Duodenal mucosa (tissue), 2 donors: ENCODE data around the gene EGR2.

Source experiments
- H3K27ac ChIP-seq: one replicate; pipeline ENCODE4 v1.7.0; 2013; ENCODE audit warnings: low read depth, low read length
- H3K27me3 ChIP-seq, 2 donors: one replicate each; pipeline ENCODE4 v1.7.0; 2013; ENCODE audit warnings: low read length in 2 of 2, control low read depth in 1 of 2; ENCODE audit not compliant: insufficient read depth in 2 of 2, control insufficient read depth in 1 of 2
- H3K36me3 ChIP-seq, 2 donors: one replicate each; pipeline ENCODE4 v1.7.0; 2013; ENCODE audit warnings: low read length in 2 of 2, control low read depth in 1 of 2; ENCODE audit not compliant: insufficient read depth in 2 of 2, control insufficient read depth in 1 of 2
- H3K4me1 ChIP-seq, 2 donors: one replicate each; pipeline ENCODE4 v1.7.0; 2013; ENCODE audit warnings: low read length in 2 of 2, control low read depth in 1 of 2; ENCODE audit not compliant: insufficient read depth in 2 of 2, control insufficient read depth in 1 of 2
- H3K4me3 ChIP-seq, 2 donors: one replicate each; pipeline ENCODE4 v1.7.0; 2013; ENCODE audit warnings: low read length in 2 of 2, low read depth in 1 of 2
- H3K9ac ChIP-seq, 2 donors: one replicate each; pipeline ENCODE4 v1.7.0; 2013; ENCODE audit warnings: low read length in 2 of 2, low read depth in 1 of 2
- H3K9me3 ChIP-seq, 2 donors: one replicate each; pipeline ENCODE4 v1.7.0; 2013; ENCODE audit warnings: low read length in 2 of 2, control low read depth in 1 of 2; ENCODE audit not compliant: control insufficient read depth in 1 of 2

Gene EGR2

GRCh38 chr10:62779487-62780248 lies 36.5 kb downstream of the EGR2 start:
- Histone ChIP-seq H3K4me3 (no peak overlapping the region), H3K27ac (no peak overlapping the region), H3K36me3 (no peaks in the 10 kb centered on the region), H3K9me3 (no peaks in the 10 kb centered on the region), H3K27me3 (no peaks in the 10 kb centered on the region), H3K9ac (no peak overlapping the region), H3K4me1 (no peaks in the 10 kb centered on the region)

GRCh38 chr10:62778125-62778524 lies 38.0 kb downstream of the EGR2 start:
- no peak overlapping the region for H3K9ac ChIP-seq
- H3K4me3 ChIP-seq, result no peak overlapping the region
- no peak overlapping the region for H3K27ac ChIP-seq
- H3K4me1 ChIP-seq, result no peaks in the 10 kb centered on the region
- H3K36me3 ChIP-seq, result no peaks in the 10 kb centered on the region
- no peaks in the 10 kb centered on the region for H3K9me3 ChIP-seq
- no peaks in the 10 kb centered on the region for H3K27me3 ChIP-seq

GRCh38 chr10:62772186-62772974 lies 43.8 kb downstream of the EGR2 start:
- H3K9me3 ChIP-seq, result no peaks in the 10 kb centered on the region
- no peak overlapping the region for H3K27ac ChIP-seq
- H3K27me3 ChIP-seq, result no peaks in the 10 kb centered on the region
- H3K36me3 ChIP-seq, result no peaks in the 10 kb centered on the region
- no peak overlapping the region for H3K4me3 ChIP-seq
- no peaks in the 10 kb centered on the region for H3K4me1 ChIP-seq
- H3K9ac ChIP-seq, result no peak overlapping the region

GRCh38 chr10:62769574-62770242 lies 46.5 kb downstream of the EGR2 start:
- Histone ChIP-seq H3K4me3 (no peak overlapping the region), H3K27me3 (no peaks in the 10 kb centered on the region), H3K36me3 (no peaks in the 10 kb centered on the region), H3K27ac (no peak overlapping the region), H3K9me3 (no peaks in the 10 kb centered on the region), H3K4me1 (peaks cover 0 to 8% of the 10 kb centered on the region in 2 donors), H3K9ac (no peak overlapping the region)

- Histone ChIP-seq H3K9me3 (no peaks in the 10 kb centered on the region), H3K27me3 (no peaks in the 10 kb centered on the region), H3K36me3 (no peaks in the 10 kb centered on the region), H3K27ac (no peak overlapping the region), H3K9ac (no peak overlapping the region), H3K4me3 (no peak overlapping the region), H3K4me1 (peaks cover 0 to 8% of the 10 kb centered on the region in 2 donors)
Observed at GRCh38 chr10:62766386-62766785, 49.8 kb downstream of the EGR2 start.

- H3K4me1 ChIP-seq, result peaks cover 0 to 8% of the 10 kb centered on the region in 2 donors
Observed at GRCh38 chr10:62765726-62766125, 50.4 kb downstream of the EGR2 start.

GRCh38 chr10:62764011-62764410 lies 52.2 kb downstream of the EGR2 start:
- H3K27me3 ChIP-seq, result no peaks in the 10 kb centered on the region
- H3K4me3 ChIP-seq, result no peak overlapping the region
- H3K27ac ChIP-seq, result no peak overlapping the region
- peaks cover 0 to 8% of the 10 kb centered on the region in 2 donors for H3K4me1 ChIP-seq
- no peaks in the 10 kb centered on the region for H3K36me3 ChIP-seq
- H3K9me3 ChIP-seq, result no peaks in the 10 kb centered on the region
- no peak overlapping the region for H3K9ac ChIP-seq

More at GRCh38 chr10:62765726-62766125, 50.4 kb downstream of the EGR2 start:
- H3K27ac ChIP-seq, result no peak overlapping the region
- no peak overlapping the region for H3K9ac ChIP-seq
- no peaks in the 10 kb centered on the region for H3K9me3 ChIP-seq
- H3K4me3 ChIP-seq, result no peak overlapping the region
- H3K36me3 ChIP-seq, result no peaks in the 10 kb centered on the region
- H3K27me3 ChIP-seq, result no peaks in the 10 kb centered on the region

GRCh38 chr10:62763155-62763554 lies 53.0 kb downstream of the EGR2 start:
- no peaks in the 10 kb centered on the region for H3K27me3 ChIP-seq
- H3K4me1 ChIP-seq, result peaks cover 0 to 8% of the 10 kb centered on the region in 2 donors
- H3K9ac ChIP-seq, result no peak overlapping the region
- H3K27ac ChIP-seq, result no peak overlapping the region
- H3K36me3 ChIP-seq, result no peaks in the 10 kb centered on the region
- no peak overlapping the region for H3K4me3 ChIP-seq
- H3K9me3 ChIP-seq, result no peaks in the 10 kb centered on the region
